ENCODE measurements around the gene ZDHHC8. TPM values are rescaled to one million over a fixed set of nuclear protein-coding genes. Genes with fewer than 3 reads are reported as not detected.

ZDHHC8 gene, protein sequence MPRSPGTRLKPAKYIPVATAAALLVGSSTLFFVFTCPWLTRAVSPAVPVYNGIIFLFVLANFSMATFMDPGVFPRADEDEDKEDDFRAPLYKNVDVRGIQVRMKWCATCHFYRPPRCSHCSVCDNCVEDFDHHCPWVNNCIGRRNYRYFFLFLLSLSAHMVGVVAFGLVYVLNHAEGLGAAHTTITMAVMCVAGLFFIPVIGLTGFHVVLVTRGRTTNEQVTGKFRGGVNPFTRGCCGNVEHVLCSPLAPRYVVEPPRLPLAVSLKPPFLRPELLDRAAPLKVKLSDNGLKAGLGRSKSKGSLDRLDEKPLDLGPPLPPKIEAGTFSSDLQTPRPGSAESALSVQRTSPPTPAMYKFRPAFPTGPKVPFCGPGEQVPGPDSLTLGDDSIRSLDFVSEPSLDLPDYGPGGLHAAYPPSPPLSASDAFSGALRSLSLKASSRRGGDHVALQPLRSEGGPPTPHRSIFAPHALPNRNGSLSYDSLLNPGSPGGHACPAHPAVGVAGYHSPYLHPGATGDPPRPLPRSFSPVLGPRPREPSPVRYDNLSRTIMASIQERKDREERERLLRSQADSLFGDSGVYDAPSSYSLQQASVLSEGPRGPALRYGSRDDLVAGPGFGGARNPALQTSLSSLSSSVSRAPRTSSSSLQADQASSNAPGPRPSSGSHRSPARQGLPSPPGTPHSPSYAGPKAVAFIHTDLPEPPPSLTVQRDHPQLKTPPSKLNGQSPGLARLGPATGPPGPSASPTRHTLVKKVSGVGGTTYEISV
- 10 to 100 TPM; 44.5 to 44.8 TPM for total RNA-seq

DNA sequence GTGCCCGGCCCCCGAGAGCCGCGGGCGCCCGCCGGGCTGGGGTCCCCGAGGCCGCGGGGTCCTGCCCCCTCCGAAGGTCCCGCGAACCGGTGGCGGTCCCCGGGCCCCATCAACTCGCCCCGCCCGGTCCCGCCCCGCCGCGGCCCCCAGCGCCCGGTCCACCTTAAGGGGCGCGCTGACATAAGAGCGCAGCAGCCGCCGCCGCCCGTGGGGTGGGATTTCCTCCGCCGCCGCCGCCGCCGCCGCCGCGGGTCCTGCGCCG, at the start of gene ZDHHC8:
ZDHHC8 (plus strand) TSS at position 208 of the 262 bp plus-strand sequence. CDS start 144 bp downstream, outside the sequence.
- CTCF ChIA-PET: no interaction called here
- intact Hi-C loops (cut with micrococcal nuclease): no loop called here
- Mint-ChIP-seq H3K9me3 (no peaks in the 10 kb centered on the region), H3K4me3 (peak within 1 kb of the TSS; percentile 72), H3K36me3 (ENCODE audit: low read depth) (peaks cover 12% of the 10 kb centered on the region), H3K4me1 (ENCODE audit: low read depth) (peaks cover 48% of the 10 kb centered on the region), H3K27me3 (no peaks in the 10 kb centered on the region), H3K27ac (no peak within 1 kb of the TSS)
- peak; percentile 30 for DNase-seq
- TF ChIP-seq, protein P1, sequence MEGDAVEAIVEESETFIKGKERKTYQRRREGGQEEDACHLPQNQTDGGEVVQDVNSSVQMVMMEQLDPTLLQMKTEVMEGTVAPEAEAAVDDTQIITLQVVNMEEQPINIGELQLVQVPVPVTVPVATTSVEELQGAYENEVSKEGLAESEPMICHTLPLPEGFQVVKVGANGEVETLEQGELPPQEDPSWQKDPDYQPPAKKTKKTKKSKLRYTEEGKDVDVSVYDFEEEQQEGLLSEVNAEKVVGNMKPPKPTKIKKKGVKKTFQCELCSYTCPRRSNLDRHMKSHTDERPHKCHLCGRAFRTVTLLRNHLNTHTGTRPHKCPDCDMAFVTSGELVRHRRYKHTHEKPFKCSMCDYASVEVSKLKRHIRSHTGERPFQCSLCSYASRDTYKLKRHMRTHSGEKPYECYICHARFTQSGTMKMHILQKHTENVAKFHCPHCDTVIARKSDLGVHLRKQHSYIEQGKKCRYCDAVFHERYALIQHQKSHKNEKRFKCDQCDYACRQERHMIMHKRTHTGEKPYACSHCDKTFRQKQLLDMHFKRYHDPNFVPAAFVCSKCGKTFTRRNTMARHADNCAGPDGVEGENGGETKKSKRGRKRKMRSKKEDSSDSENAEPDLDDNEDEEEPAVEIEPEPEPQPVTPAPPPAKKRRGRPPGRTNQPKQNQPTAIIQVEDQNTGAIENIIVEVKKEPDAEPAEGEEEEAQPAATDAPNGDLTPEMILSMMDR (IDR thresholded peaks at IDR 0.05): no peak
- POLR2A ChIA-PET: interaction anchor here (0.6 to 8.4 kb wide), 2 partner anchors 9 to 14 kb away, joined by 3 to 111 read pairs; partner anchors contain the start of genes RANBP1 and TRMT2A
- ATAC-seq: peak; percentile 53

DNA sequence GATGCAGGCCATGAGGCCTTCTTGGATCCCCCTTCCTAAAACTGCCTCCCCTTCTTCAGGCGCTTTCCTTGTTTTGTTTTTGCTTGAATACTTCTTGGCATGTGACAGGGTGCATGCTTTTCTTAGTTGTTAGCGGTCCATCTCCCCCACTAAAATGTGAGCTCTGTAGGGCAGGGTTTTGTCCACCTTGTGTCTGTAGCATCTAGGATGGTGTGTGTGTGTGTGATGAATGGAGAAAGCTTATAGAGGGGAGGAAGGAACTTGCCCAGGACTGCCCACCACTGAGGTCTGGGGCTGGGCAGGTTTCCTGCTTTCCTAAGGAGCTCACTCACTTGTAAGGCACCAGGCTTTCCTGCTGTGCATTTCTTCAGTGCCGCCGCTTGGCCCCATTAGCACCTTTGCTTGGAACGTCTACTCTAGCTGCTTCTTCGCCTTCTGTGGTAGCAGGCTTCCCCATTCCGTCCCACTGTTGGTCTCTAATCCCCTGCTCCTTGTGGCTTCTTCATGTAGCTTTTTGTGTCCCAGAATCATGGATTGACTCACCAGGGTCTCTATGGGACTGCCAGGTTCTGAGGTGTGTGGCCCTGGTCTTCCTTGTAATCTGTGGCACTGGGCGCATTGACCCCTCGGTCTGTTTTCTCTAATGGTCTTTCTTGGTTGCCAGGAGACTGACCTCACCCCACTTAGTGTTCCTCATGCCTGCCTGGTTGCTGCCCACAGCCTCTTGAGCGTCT, 48.3 kb upstream of the ZDHHC8 start:
- peaks cover 39% of the 10 kb centered on the region for H3K36me3 Mint-ChIP-seq (ENCODE audit: low read depth)
- ATAC-seq (no peak), DNase-seq (no peak)
- peak overlapping the region; percentile 54 for H3K27ac Mint-ChIP-seq
- peak overlapping the region; percentile 91 for H3K4me3 Mint-ChIP-seq
- POLR2A ChIA-PET: interaction anchor here (0.9 to 3.3 kb wide), 9 partner anchors 9 to 46 kb away, joined by 3 to 17 read pairs (median 6); partner anchors contain the start of gene TRMT2A
- intact Hi-C loops (cut with micrococcal nuclease): loop anchor here (5.0 kb wide), 1 partner anchor 34 kb away; the partner anchor contains the start of genes RANBP1 and TRMT2A
- TF ChIP-seq, protein P1 (IDR thresholded peaks at IDR 0.05): no peak
- no peaks in the 10 kb centered on the region for H3K27me3 Mint-ChIP-seq
- H3K4me1 Mint-ChIP-seq (ENCODE audit: low read depth): peaks cover 57% of the 10 kb centered on the region
- CTCF ChIA-PET: interaction anchor here (1.0 to 2.4 kb wide), 5 partner anchors 11 to 70 kb away, joined by 3 to 10 read pairs (median 4); partner anchors contain the start of gene TRMT2A
- no peaks in the 10 kb centered on the region for H3K9me3 Mint-ChIP-seq

DNA sequence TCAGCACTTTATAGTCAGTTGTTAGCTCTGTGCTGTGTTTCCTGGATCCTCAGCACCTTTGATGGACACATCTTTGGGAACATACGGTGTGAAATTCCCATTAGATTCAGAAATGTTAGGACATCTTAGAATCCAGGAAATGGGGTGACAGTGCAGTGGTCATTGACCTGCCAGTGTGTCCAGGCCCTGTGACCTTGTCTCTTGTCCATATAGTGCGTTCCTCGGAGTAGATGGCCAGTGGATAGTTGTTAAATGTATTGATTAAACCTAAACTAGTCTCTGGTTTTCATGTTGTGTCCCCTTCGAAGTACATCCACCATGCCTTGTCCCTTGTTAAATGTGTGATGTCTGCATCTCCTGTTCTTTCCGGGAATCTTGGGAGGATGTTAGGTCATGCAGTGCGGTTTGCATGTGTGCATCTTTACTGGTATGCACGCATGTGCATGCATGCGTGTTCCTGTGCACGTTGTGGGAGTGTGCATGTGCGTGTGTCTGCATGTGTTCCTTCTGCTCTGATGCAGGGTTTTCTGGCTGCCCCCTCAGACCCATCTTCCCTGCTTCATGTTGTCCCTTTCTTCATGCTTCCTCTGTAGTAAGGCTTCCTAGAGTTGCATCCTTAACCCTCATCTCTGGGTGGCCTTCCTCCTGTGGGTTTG, 47.6 kb upstream of the ZDHHC8 start:
- H3K4me3 Mint-ChIP-seq: no peak overlapping the region
- no peak for ATAC-seq
- peaks cover 60% of the 10 kb centered on the region for H3K4me1 Mint-ChIP-seq (ENCODE audit: low read depth)
- peak overlapping the region; percentile 25 for H3K27ac Mint-ChIP-seq
- ChIA-PET CTCF (interaction anchor here (0.7 to 2.4 kb wide), 5 partner anchors 10 to 70 kb away, joined by 3 to 10 read pairs (median 4); no protein-coding TSS in a partner anchor), POLR2A (interaction anchor here (1.0 to 1.2 kb wide), 4 partner anchors 8 to 45 kb away, joined by 3 to 6 read pairs (median 4); no protein-coding TSS in a partner anchor)
- no peaks in the 10 kb centered on the region for H3K27me3 Mint-ChIP-seq
- peaks cover 42% of the 10 kb centered on the region for H3K36me3 Mint-ChIP-seq (ENCODE audit: low read depth)
- DNase-seq: no peak
- intact Hi-C loops (cut with micrococcal nuclease): loop anchor here (5.0 kb wide), 1 partner anchor 33 kb away; the partner anchor contains the start of genes RANBP1 and TRMT2A
- no peaks in the 10 kb centered on the region for H3K9me3 Mint-ChIP-seq
- TF ChIP-seq, protein P1 (IDR thresholded peaks at IDR 0.05): no peak

DNA sequence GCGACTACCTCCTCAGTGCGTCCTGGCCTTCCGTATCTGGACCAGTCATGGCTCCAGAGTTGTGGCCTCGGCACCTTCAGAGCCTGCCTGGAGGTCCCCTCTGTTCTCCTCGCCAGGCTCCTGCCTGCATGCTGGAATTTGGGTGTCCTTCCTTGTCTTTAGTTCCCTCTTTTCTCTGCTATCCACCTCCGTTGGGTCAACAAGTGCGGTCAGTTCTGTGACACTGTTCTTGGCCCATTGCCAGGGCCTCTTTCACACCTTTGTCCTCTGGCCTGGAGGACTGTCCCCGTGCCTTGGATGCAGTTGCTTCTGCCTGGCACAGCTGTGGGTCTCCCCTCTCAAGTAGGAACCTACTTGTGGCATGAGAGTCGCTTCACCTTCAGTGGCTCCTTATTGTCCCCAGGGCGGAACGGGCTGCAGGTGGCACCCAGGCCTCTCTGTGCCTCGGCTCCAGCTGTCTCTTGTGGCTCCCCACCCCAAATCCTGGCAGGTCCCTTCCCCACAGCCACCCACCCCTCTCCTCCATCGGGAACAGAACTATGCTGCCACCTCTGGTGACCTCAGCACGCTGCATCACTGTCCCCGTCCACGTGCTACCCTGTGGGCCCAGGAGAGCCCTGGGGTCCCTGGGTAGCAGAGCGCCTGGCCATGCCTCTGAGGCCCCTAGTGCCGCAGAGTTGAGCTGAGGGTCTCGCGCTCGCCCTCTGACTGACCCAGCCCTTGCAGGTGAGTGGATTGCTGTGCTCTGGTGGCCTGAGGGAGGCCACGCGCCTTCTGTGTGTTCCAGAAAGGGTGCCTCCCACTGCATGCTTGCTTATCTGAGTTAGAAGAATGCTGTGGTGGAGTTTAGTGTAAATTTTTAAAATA, 46.8 kb upstream of the ZDHHC8 start:
- intact Hi-C loops (cut with micrococcal nuclease): loop anchor here (5.0 kb wide), 1 partner anchor 33 kb away; the partner anchor contains the start of genes RANBP1 and TRMT2A
- H3K4me1 Mint-ChIP-seq (ENCODE audit: low read depth): peaks cover 68% of the 10 kb centered on the region
- TF ChIP-seq, protein P1 (IDR thresholded peaks at IDR 0.05): peak; percentile 54
- DNase-seq: peak; percentile 57
- no peaks in the 10 kb centered on the region for H3K9me3 Mint-ChIP-seq
- no peak overlapping the region for H3K4me3 Mint-ChIP-seq
- ChIA-PET CTCF (interaction anchor here (0.7 to 2.4 kb wide), 5 partner anchors 11 to 69 kb away, joined by 3 to 10 read pairs (median 3); no protein-coding TSS in a partner anchor), POLR2A (interaction anchor here (0.6 to 1.5 kb wide), 4 partner anchors 24 to 46 kb away, joined by 3 to 5 read pairs (median 3); no protein-coding TSS in a partner anchor)
- no peaks in the 10 kb centered on the region for H3K27me3 Mint-ChIP-seq
- peak overlapping the region; percentile 14 for H3K27ac Mint-ChIP-seq
- ATAC-seq: no peak
- H3K36me3 Mint-ChIP-seq (ENCODE audit: low read depth): peaks cover 48% of the 10 kb centered on the region
